ENCODE measurements around the gene KLHL22.

DNA sequence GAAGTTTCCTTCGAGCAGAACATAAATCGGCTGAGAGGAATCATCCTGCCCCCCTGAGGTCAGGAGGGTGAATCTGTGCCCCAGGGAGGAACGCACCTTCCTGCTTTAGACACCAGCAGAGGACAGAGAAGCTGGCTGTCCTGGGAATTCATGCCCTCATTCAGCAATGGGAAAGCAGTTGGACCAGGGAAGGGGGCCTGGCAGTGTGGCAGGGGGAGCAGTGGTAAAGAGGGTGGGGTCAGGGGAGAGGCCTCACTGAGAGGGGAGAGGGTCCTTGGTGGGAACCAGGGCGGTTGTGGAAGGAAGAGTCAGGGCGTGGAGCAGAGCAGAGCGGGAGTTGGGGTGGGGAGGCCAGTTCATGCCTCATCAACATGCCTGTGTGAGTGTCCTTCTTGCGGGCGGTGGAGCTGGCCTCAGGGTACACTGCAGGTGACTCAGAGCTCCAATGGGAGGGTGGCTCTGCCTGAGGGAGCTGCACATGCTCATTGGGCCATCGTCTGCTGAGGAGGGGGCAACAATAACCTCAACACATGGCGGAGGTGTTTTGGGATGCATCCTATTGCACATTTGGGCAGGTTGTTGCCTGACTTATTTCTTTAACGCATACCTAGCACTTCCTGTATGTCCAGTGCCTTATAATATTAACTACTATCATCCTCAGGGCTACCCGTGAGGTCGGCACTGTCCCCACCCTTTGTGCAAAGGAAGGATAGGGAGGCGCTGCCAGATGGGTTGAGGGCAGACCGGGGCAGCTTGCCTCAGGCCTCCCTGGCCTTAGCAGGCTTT is 35.0 kb upstream of the KLHL22 start:
- no peak for TF ChIP-seq POLR2AphosphoS5 (IDR thresholded peaks at IDR 0.05; ENCODE audit: borderline replicate concordance, low read depth, low read length)
- TF ChIP-seq EZH2 (IDR thresholded peaks at IDR 0.05): no peak
